Activated CD4-positive, alpha-beta T cell treated with anti-CD3 and anti-CD28 coated beads, Interleukin-2, amount 10 ng/mL, durations not matched to agents 24 days and 14 days (primary cell): Measurements from ENCODE around the gene PLIN4. TPM values are rescaled to one million over a fixed set of nuclear protein-coding genes. Genes with fewer than 3 reads are reported as not detected.

ENCODE experiments used
- DNase-seq: peaks from one replicate; pipeline ENCODE4 v3.0.0; 2022
- H3K27ac Mint-ChIP-seq: one replicate; pipeline ENCODE4 v1.8.0; 2022; ENCODE audit warnings: mild to moderate bottlenecking, mixed read lengths
- H3K27me3 Mint-ChIP-seq: one replicate; pipeline ENCODE4 v1.8.0; 2022; ENCODE audit warnings: mixed read lengths
- H3K36me3 Mint-ChIP-seq: one replicate; pipeline ENCODE4 v1.8.0; 2022; ENCODE audit warnings: low read depth, mild to moderate bottlenecking, mixed read lengths
- H3K4me1 Mint-ChIP-seq: one replicate; pipeline ENCODE4 v1.8.0; 2021; ENCODE audit warnings: mixed read lengths
- H3K4me3 Mint-ChIP-seq: one replicate; pipeline ENCODE4 v1.8.0; 2022; ENCODE audit warnings: mild to moderate bottlenecking, moderate library complexity, mixed read lengths
- H3K9me3 Mint-ChIP-seq: one replicate; pipeline ENCODE4 v1.8.0; 2021; ENCODE audit warnings: mixed read lengths
- intact Hi-C: fragments of 100-400 bp; cut with micrococcal nuclease; formaldehyde crosslinking; loops from one replicate; pipeline ENCODE4 v1.15.1; 2023
- total RNA-seq: library from RNA; stranded (reverse); gene quantifications from 2 replicates; pipeline ENCODE4 v1.2.3, GENCODE V29; 2022

PLIN4 gene
- total RNA-seq, 1 donor from 2014 or later: not detected

GRCh38 chr19:4511300-4512054 is 6.8 kb downstream of the PLIN4 start:
- peaks cover 3% of the 10 kb centered on the region for H3K4me1 Mint-ChIP-seq
- H3K27ac Mint-ChIP-seq: no peak overlapping the region
- no peaks in the 10 kb centered on the region for H3K9me3 Mint-ChIP-seq
- no peaks in the 10 kb centered on the region for H3K27me3 Mint-ChIP-seq
- DNase-seq: no peak
- no peaks in the 10 kb centered on the region for H3K36me3 Mint-ChIP-seq
- H3K4me3 Mint-ChIP-seq: no peak overlapping the region
- intact Hi-C loops: no loop called here

- Mint-ChIP-seq H3K36me3 (peaks cover 4% of the 10 kb centered on the region), H3K4me1 (peaks cover 8% of the 10 kb centered on the region), H3K27me3 (no peaks in the 10 kb centered on the region), H3K9me3 (no peaks in the 10 kb centered on the region), H3K27ac (no peak overlapping the region), H3K4me3 (no peak overlapping the region)
- intact Hi-C loops: no loop called here
- DNase-seq: no peak
These were observed 7.6 kb downstream of the PLIN4 start for GRCh38 chr19:4510435-4511255.

- peaks cover 8% of the 10 kb centered on the region for H3K4me1 Mint-ChIP-seq
These were observed 9.6 kb downstream of the PLIN4 start for GRCh38 chr19:4508698-4509097.

GRCh38 chr19:4507804-4508203 is 10.5 kb downstream of the PLIN4 start:
- intact Hi-C loops: no loop called here
- H3K4me3 Mint-ChIP-seq: no peak overlapping the region
- DNase-seq: no peak
- peaks cover 7% of the 10 kb centered on the region for H3K36me3 Mint-ChIP-seq
- H3K4me1 Mint-ChIP-seq: peaks cover 8% of the 10 kb centered on the region
- no peaks in the 10 kb centered on the region for H3K27me3 Mint-ChIP-seq
- H3K9me3 Mint-ChIP-seq: no peaks in the 10 kb centered on the region
- H3K27ac Mint-ChIP-seq: no peak overlapping the region

More at GRCh38 chr19:4508698-4509097, 9.6 kb downstream of the PLIN4 start:
- H3K36me3 Mint-ChIP-seq: peaks cover 7% of the 10 kb centered on the region
- no peak overlapping the region for H3K4me3 Mint-ChIP-seq
- intact Hi-C loops: no loop called here
- H3K9me3 Mint-ChIP-seq: no peaks in the 10 kb centered on the region
- no peak for DNase-seq
- no peak overlapping the region for H3K27ac Mint-ChIP-seq
- no peaks in the 10 kb centered on the region for H3K27me3 Mint-ChIP-seq

GRCh38 chr19:4507150-4507452 is 11.2 kb downstream of the PLIN4 start:
- intact Hi-C loops: no loop called here
- H3K9me3 Mint-ChIP-seq: no peaks in the 10 kb centered on the region
- H3K36me3 Mint-ChIP-seq: peaks cover 8% of the 10 kb centered on the region
- peaks cover 8% of the 10 kb centered on the region for H3K4me1 Mint-ChIP-seq
- no peak overlapping the region for H3K4me3 Mint-ChIP-seq
- no peak overlapping the region for H3K27ac Mint-ChIP-seq
- DNase-seq: no peak
- H3K27me3 Mint-ChIP-seq: no peaks in the 10 kb centered on the region

- H3K27ac Mint-ChIP-seq: peak overlapping the region; percentile 43
- H3K36me3 Mint-ChIP-seq: peaks cover 9% of the 10 kb centered on the region
- intact Hi-C loops: no loop called here
- no peak overlapping the region for H3K4me3 Mint-ChIP-seq
- H3K27me3 Mint-ChIP-seq: no peaks in the 10 kb centered on the region
- H3K9me3 Mint-ChIP-seq: no peaks in the 10 kb centered on the region
- DNase-seq: no peak
- peaks cover 8% of the 10 kb centered on the region for H3K4me1 Mint-ChIP-seq
These were observed 11.7 kb downstream of the PLIN4 start for GRCh38 chr19:4506449-4507149.

GRCh38 chr19:4505570-4506448 is 12.5 kb downstream of the PLIN4 start:
- peak overlapping the region; percentile 43 for H3K27ac Mint-ChIP-seq
- intact Hi-C loops: no loop called here
- peaks cover 8% of the 10 kb centered on the region for H3K4me1 Mint-ChIP-seq
- H3K9me3 Mint-ChIP-seq: no peaks in the 10 kb centered on the region
- H3K27me3 Mint-ChIP-seq: no peaks in the 10 kb centered on the region
- no peak for DNase-seq
- H3K4me3 Mint-ChIP-seq: no peak overlapping the region
- peaks cover 9% of the 10 kb centered on the region for H3K36me3 Mint-ChIP-seq

GRCh38 chr19:4504891-4505569 is 13.3 kb downstream of the PLIN4 start:
- Mint-ChIP-seq H3K9me3 (no peaks in the 10 kb centered on the region), H3K27me3 (no peaks in the 10 kb centered on the region), H3K27ac (no peak overlapping the region), H3K36me3 (peaks cover 11% of the 10 kb centered on the region), H3K4me1 (peaks cover 8% of the 10 kb centered on the region), H3K4me3 (no peak overlapping the region)
- intact Hi-C loops: no loop called here
- no peak for DNase-seq

GRCh38 chr19:4504297-4504701 is 14.0 kb downstream of the PLIN4 start:
- peaks cover 16% of the 10 kb centered on the region for H3K36me3 Mint-ChIP-seq
- intact Hi-C loops: no loop called here
- DNase-seq: no peak
- no peak overlapping the region for H3K27ac Mint-ChIP-seq
- H3K4me3 Mint-ChIP-seq: no peak overlapping the region
- no peaks in the 10 kb centered on the region for H3K27me3 Mint-ChIP-seq
- peaks cover 8% of the 10 kb centered on the region for H3K4me1 Mint-ChIP-seq
- H3K9me3 Mint-ChIP-seq: no peaks in the 10 kb centered on the region

GRCh38 chr19:4503825-4504170 is 14.5 kb downstream of the PLIN4 start:
- H3K4me3 Mint-ChIP-seq: no peak overlapping the region
- H3K27me3 Mint-ChIP-seq: no peaks in the 10 kb centered on the region
- H3K4me1 Mint-ChIP-seq: peaks cover 8% of the 10 kb centered on the region
- intact Hi-C loops: no loop called here
- DNase-seq: no peak
- no peak overlapping the region for H3K27ac Mint-ChIP-seq
- no peaks in the 10 kb centered on the region for H3K9me3 Mint-ChIP-seq
- H3K36me3 Mint-ChIP-seq: peaks cover 17% of the 10 kb centered on the region

- intact Hi-C loops: no loop called here
- peaks cover 18% of the 10 kb centered on the region for H3K36me3 Mint-ChIP-seq
- no peaks in the 10 kb centered on the region for H3K27me3 Mint-ChIP-seq
- H3K4me1 Mint-ChIP-seq: peaks cover 8% of the 10 kb centered on the region
- no peaks in the 10 kb centered on the region for H3K9me3 Mint-ChIP-seq
- no peak overlapping the region for H3K27ac Mint-ChIP-seq
- DNase-seq: no peak
- no peak overlapping the region for H3K4me3 Mint-ChIP-seq
These were observed 15.0 kb downstream of the PLIN4 start for GRCh38 chr19:4503132-4503824.

- DNase-seq: no peak
- Mint-ChIP-seq H3K9me3 (no peaks in the 10 kb centered on the region), H3K27ac (no peak overlapping the region), H3K4me1 (peaks cover 8% of the 10 kb centered on the region), H3K4me3 (no peak overlapping the region), H3K27me3 (no peaks in the 10 kb centered on the region), H3K36me3 (peaks cover 18% of the 10 kb centered on the region)
- intact Hi-C loops: no loop called here
These were observed 15.8 kb downstream of the PLIN4 start for GRCh38 chr19:4502282-4503131.
